HG02884 (cell line): ENCODE results near the gene PLA2G4E.
A peak's percentile ranks its signal among the peaks of the same experiment; 100 is the strongest.

Source experiments
- ATAC-seq: cut with Tn5 transposase; IDR thresholded peaks from one replicate; pipeline ENCODE4 v1.9.1; 2021; ENCODE audit warnings: mild to moderate bottlenecking, moderate library complexity; ENCODE audit not compliant: unreplicated experiment

PLA2G4E gene

DNA sequence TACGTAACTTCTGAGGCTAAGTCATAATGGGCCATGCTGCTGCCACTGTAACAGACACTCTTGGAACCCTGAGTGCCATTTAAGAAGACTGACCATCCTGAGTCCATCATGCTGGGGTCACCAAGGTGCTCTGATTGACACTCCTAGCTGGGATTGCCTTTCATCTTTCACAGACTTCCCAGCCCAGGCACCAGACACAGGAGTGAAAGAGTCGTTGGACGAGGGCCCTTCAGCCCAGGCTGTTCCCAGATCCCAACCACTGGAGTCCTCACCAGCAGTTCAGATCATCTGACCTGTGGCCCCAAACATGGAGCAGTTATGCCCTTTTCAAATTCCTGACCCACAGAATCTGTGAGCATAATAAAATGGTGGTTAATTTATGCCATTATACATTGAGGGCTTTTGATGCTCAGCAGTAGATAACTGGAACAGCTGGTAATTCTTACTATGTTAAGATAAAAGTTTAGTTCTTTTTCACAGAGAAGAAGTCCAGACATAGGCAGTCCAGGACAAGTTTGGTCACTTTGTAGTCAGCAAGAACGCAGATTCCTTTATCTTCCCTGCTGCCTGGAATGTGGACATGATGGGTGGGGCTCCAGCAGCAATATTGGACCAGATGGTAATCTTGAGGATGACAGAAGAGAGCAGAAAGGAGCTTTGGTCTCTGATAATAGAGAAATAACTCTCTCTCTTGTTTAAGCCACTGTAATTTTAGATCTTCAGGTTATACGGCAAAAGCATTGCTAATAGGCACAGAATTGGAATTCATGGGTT is 41.2 kb downstream of the PLA2G4E start:
- ATAC-seq = no peak

DNA sequence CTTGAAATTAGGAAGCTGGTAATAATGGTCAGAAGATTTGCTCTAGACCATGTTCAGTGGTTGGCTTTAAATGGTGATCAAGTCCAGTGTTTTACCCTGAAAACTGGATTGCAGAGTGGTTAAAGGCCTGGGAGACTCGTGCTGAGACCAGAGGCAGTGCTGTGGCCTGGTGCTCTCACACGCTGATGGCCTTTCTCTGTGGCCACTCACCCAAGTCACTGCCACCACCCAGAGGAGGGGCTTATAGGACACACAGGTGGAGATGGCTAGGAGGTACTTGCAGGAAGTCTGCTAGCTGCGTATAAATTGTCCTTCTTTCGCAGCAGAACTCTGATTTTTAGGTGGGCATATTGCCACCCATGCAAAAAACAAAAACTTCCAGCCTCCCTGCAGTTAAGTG is 42.3 kb downstream of the PLA2G4E start:
- no peak for ATAC-seq

DNA sequence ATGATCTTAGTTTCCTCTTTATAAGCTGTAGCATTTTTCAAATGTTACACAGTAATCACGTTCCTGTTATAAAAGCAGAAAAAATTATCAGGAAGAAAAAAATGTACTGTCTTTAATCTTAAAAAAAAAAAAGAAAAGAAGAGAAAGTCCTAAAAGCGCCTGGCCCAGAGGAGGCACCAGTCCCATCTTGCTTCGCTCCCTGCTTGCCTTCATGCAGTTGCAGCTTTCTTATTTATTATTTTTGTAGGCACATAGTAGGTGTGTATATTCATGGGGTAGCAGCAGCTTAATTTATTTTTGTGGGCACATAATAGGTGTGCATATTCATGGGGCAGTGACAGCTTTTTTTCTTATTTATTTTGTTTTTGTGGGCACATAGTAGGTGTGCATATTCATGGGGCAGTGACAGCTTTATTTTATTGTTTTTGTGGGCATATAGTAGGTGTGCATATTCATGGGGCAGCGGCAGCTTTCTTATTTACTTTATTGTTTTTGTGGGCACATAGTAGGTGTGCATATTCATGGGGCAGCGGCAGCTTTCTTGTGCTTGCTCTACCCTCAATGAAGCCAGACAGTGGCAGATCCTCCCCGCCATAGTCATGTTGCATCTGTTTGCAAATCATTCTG is 43.0 kb downstream of the PLA2G4E start:
- no peak for ATAC-seq

DNA sequence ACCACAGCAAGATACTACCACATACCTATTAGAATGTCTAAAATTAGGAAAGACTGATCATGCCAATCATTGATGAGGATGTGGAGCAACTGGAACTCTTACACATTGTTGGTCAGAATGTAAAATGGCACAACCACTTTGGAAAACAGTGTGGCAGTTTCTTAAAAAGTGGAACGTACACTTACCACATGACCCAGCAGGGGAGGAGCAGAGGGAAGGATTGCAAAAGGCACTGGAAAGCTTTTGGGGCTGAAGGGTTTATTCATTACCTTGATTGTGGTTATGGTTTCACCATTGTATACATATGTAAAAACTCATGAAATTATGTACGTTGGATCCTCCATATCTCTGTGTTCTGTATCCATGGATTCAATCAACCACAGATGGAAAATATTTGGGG is 45.2 kb downstream of the PLA2G4E start:
- no peak for ATAC-seq

DNA sequence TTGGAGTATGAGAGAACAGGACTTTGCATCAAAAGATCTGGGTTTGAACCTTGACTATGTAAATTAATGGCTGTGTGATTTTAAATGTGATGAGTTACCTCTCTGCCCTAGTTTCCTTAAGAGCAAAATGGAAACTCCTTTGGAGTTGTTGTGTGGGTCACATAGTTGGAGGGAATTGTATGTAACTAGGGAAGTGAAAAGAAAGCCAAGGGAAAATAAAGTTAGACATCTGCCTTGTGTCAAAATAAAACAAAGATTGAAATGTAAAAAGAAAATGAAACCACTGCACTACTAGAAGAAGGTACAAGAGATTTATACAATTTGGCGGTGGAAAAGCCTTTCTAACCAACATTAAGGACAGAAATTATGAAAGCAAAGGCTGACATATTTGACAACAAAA is 46.8 kb downstream of the PLA2G4E start:
- ATAC-seq = no peak

DNA sequence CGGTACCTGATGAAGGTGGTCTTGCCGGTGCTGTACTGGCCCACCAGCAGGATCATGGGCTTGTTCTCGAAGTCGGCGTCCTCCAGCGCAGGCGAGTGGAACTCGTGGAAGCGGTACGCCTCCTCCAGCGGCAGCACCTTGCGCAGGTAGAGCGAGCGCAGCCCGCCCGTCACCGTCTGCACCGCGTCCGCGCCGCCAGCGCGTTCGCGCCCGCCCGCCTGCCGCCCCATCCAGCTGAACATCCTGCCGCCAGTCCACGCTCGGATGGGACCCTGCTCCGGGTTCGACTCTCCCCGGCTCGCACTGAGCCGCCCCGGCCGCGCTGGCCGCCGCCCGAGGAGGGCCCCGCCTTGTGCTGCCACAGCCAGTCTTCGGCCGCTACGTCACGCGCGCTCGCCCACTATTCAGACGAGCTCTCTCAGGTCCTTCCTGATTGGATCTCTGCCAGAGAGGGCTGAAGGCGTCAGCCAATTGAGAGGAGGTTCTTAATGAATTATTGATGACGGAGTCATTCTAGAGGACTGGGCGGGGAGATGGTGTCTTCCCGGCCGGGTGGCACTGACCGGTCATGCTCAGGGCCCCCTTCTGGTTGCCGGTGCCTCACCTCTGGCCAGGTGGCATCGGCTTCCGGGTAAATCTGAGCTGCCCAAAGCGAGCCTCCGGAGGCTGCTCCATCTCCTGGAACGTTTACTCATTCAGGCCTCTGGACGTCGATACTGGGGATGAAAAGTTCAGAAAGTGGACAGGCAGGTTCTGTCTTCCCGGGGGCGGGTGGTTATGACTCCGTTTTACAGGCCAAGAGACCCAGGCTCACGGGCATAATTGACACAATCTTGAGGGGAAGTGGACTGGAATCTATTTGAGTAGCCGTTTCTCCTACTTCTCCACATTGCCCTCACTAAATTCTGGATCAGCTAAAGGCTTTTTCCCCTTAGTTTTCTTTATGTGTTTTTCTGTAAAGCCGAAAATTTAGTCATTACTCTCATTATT is 48.3 kb downstream of the PLA2G4E start, which contains the start of gene EHD4:
TSS of gene EHD4 (minus strand) at position 305 of the 990 bp plus-strand sequence. CDS start at position 242, 63 bp downstream.
- peak; percentile 73 for ATAC-seq

DNA sequence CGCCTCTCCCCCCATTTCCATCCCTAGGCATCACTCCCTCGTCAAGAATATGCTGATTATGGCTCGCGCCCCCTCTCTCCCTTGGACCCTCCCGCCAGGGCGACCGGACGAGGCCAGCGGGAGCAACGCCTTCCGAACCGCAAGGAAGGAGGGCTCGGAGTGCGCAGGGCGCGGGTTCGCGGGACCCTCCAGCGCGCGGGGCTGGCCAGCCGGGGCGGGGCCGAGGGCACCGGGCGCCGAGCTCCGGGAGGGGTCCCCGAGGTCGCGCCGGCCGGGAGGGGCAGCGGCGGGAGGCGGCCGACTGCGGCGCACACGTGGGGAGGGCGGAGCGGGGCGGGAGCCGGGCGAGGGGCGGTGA is 49.0 kb downstream of the PLA2G4E start:
- peak; percentile 13 for ATAC-seq

DNA sequence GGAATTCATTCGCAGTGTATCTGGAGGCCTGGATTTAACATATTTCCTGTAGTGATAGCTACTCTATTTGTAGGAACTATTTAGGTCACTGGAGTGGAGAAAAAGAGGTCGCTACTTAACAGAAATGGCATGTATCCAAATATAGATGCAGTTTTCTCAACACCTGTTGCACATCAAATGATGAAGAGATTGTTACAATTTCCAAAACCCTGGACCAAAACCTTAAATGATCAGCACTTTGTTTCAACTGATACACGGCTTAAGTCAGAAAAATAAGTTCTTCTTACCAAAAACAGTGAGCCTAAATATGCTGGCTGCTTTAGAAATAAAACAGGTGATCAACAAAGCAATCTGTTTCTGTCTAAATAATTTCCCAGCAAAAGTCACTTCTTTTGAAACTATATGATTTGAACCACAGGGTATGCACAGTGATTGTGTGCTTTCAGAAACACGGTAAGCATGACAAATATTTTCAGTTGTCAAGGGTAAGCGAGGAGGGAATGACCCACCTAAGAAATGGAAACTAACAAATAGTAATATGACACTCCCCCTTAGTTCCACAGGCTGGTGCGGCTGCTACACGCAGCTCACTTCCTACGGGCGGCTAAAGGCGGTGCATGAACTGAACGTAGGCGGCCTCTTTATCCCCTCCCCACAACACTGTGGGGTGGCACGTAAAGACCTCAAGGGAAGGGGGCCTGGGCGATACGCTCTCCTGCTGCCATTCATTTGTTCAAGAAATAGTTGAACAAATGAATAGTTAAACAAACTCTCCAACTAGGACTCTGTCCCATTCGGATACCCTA is 49.5 kb downstream of the PLA2G4E start:
- peak; percentile 31 for ATAC-seq

DNA sequence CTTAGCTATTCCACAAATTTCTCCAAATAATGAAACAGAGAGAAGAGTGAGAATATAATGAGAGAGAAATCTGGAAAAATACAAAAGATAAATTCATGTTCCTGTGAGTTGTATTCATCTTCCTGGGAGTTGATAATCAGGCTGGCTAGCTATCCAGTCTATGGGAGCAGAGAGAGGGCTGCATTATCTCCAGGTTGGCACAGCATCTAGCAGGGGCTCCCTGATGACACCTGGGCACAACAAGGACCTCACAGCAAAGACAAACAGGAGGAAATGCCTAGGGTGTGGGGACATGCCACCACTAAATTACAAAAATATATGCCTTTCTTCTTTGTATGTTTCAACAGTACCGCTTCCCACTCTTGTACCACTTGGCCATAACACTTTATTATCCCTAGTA is 50.4 kb downstream of the PLA2G4E start:
- ATAC-seq = no peak

DNA sequence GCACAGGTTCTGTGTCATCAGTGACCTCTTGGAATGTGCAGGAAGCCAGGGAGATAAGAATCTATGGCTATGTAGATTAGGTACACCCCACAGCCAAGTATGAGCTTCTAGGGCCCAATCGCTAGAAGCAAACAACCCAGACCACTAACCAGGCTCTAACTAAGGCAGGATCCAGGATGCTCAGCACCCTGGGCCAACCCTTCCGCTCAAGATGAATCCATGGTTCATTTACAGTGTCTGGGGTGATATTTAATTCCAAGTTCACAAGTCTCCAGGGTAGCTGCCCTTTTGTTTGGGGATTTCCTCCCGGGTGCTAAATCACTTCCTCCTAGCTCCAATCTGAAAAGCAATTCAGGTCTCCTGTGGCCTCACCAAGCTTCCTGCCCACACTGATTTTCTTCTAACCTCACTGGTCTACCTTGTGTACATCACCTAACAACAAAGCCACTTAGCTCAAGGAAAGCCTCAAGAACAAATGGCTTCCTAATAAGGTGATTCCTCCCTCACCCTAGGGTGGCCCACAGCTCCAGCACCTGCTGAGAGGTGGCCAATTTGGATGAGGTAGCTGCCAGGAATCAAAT is 50.9 kb downstream of the PLA2G4E start:
- ATAC-seq = no peak

DNA sequence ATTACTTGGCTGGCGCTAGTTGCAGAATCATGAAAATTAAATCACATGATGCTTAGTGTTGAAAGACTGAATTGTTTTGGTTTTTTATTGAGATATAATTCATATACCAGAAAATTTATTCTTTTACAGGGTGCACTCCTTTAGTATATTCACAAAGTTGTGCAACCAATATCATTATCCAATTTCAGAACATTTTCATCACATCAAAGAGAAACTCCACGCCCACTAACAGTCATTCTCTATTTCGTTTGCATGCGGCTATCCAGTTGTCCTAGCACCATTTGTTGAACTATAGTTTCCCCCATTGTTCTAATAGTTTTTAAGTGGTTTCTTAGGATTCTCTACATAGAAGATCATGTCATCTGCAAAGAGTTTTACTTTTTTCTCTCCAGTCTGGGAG is 52.1 kb downstream of the PLA2G4E start:
- ATAC-seq = no peak

DNA sequence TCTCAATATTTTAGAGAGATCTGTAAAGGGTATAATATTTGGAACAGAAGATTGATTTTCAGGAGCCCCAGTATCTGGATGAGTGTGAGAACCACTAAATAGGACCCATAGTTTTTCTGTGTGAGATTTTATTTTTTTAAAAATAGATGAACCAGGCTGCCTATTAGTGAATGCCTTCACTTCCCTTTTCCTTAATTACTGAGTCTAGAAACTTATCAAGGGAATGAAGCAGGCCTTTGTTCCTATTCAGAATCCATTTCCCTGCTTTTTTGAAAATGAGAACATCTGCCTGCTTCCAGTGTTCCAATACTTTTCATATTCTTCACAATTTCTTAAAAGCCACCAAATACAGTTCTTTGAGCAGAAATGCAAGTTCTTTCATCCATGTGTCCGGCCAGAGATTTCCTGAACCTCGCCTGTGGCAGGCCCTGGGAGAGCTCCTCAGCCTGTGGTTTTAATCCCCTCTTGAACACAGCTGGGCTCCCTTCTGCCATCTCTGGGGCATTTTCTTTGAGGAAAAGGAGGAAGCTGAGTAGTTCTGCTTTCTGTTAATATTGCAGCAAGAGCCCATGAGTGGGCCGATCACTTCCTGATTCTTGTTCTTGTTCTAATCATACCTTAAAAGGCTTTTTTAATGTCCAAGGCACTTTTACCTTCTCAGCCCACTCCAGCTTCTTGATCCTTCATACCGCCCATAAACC is 53.2 kb downstream of the PLA2G4E start:
- no peak for ATAC-seq

DNA sequence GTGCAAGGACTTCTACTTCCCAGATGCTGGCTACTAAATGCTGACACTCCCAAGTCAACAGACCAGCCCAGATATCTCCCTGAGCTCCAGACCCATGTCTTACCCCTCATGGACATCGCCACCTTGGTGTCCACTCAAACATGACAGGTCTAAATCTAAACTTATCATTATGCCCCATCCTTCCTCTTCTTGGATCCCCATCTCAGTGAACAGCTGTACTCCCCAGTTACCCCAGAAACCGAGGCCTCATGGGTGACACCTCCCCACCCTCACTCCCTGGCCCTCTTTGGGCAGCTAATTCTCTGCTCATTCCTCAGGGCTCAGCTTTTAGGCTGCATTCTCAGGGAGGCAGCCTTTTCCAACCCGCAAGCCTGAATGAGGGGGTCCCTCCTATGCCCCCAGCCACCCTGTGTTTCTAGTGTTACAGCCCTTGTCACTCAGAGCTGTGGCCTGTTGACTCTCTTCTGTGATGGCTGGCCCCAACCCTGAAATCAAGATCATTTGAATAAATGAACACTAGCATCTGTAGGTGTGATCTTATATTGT is 53.8 kb downstream of the PLA2G4E start:
- ATAC-seq = no peak

DNA sequence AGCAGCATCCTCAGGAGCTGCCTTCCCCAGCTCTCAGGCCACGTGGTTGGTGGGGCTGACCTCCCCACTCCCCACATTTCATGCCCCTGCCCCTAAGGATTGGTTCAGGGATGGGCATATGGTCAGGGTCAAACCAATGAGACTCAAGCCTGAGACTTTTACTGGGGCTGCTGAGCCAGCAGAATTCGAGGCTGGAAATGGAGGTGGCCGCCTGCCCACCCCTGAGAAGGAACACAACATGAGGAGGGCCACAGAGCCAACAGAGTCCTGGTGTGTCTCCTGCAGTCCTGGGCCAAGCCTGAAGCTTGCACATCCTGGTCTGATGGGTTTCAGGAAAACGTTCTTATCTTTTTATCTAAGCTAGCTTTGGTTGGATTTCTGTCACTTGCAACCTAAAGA is 54.4 kb downstream of the PLA2G4E start:
- no peak for ATAC-seq

DNA sequence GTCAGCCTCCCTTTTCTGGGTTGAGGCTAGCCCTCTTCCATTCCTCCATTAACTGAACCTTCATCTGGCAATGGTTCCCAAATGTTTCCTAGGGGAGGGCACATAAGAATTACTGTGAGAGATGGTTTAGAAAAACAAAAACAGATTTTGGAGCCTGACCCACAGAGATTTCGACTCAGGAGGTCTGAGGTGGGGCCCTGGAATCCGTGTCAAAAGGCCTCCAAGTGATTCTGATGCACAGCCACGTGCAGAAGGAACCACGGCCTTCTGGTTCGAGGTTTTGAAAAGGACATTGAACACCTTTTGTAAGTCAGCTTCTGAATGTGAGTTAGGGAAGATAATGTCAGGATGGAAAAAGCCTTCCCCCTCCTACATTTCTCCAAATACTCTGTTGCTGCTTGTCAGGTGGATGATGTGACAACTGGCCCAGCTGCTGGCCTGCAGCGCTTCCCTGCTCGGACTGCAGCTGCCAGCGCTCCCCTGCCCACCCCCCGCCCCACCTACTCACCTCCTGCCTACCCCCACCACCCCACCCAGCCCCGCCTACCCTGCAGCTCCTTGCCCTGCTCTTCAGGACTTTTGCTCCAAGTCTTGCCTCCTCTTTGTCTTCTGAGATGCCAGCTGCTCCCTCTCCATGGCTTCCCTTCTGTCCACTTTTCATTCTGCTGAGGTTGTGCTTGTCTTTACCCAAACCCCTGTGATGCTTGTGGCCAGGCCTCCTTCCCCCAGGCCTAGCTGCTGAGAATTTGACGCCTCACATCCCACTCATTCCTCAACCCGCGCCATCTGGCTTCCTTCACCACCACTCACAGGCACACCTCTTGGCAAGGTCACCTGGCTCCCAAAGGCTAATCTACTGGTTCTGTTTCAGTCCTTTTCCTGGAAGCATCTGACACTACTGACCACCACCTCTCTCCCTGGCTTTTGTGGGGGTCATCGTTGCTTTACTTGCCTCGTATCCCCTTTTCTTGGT is 55.1 kb downstream of the PLA2G4E start:
- no peak for ATAC-seq

DNA sequence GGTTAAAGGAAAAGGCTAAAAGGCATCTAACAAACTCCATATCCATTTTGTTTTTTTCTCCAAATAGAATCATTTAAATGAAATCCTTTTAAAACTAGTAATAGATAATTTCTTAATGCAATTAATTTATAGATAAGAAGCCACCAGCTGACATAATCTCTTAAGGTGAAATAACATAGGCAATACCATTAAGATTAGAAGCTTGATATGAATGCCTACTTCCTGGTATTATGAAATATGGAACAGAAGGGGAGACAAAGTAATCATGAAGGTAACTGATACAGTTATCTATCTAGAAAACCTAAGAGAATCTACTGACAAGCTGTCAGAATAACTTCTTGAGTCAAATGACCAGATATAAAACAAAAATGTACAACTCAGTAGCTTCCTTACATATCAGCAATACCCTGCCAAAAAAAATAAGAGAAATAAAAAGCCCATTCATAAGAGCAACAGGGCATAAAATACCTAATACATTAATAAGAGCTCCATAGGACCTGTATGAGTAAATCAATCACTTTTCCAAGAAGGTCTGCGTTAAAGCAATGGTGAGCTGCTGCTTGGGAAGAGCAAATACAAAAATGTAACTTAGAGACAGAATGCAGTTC is 59.1 kb downstream of the PLA2G4E start:
- no peak for ATAC-seq

DNA sequence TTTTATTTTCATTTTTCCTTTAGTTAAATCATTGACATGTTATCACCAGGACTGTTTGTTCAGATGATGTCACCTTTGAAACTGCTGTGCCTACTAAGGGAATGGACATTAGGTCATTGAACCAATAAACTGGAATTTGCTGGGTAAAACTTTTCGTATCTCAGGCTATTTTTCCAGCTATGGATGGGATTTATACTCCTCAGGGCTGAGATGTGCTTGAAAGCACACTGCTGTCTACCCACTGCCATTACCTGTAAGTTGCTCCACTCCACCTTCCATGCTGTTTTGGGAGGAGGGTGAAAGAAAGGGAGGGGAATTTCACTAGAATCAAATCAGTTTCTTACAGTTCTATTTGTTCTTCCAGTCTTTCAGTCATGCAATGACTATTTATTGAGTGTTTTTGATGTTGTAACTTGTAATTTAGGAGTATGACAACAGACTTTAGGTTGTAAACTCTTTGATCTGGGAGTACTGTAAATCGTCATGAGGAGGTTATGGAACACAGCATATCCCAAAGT is 59.8 kb downstream of the PLA2G4E start:
- no peak for ATAC-seq

DNA sequence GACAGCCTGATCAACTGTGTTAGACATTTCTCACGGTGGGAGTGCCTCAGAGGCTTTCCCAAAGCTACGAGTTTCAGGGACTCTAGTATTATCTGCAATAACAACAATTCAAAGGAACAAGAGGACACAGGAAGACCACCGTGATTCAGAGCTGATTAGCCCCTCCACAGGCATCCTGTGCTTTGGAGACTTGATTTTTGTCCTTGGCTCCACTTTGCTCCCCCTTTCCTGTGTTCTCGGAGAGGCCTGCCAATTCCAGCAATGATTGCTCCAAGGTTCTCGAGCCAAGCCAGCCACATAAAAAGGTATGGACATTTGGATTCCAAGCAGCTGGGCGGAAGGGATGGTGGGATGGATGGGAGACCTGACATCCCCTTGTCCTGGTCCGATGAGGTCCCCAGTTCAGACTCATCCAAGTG is 62.8 kb downstream of the PLA2G4E start:
- no peak for ATAC-seq
